ENCODE data around the gene BHMT.

DNA sequence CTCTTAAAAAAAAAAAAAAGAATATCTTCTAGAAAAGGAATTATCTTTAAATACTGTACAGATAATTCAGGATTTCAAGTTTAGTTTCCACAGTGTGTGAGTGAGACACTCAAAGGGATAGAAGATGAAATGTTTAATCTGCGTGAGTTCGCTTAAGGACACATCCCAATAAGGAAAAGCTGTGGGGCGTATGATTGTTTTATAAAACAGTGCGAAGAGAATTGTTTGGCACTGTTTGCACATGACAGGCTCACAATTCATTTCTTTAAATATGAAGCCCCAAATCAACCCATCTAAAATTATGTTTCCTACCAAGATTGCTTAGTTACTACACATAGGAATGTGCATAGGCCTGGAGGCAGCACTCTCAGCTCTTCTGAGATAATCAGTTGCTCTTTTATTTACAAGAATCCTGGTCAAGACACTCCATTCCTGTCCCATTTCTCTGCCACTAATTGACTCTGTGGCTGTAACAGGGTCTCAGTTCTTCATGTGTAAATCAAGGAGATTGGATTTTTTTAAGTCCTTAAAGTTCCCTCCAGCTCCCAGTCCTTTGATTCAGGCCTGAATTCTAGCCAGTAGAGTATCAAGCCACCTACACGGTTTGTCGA lies 60.1 kb downstream of the BHMT start:
- TF ChIP-seq, protein P1, sequence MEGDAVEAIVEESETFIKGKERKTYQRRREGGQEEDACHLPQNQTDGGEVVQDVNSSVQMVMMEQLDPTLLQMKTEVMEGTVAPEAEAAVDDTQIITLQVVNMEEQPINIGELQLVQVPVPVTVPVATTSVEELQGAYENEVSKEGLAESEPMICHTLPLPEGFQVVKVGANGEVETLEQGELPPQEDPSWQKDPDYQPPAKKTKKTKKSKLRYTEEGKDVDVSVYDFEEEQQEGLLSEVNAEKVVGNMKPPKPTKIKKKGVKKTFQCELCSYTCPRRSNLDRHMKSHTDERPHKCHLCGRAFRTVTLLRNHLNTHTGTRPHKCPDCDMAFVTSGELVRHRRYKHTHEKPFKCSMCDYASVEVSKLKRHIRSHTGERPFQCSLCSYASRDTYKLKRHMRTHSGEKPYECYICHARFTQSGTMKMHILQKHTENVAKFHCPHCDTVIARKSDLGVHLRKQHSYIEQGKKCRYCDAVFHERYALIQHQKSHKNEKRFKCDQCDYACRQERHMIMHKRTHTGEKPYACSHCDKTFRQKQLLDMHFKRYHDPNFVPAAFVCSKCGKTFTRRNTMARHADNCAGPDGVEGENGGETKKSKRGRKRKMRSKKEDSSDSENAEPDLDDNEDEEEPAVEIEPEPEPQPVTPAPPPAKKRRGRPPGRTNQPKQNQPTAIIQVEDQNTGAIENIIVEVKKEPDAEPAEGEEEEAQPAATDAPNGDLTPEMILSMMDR (IDR thresholded peaks at IDR 0.05; ENCODE audit: borderline replicate concordance, extremely low read depth, low read length, poor library complexity, severe bottlenecking) = no peak
- TF ChIP-seq EZH2 (IDR thresholded peaks at IDR 0.05; ENCODE audit: borderline replicate concordance, low read depth, low read length, severe bottlenecking) = no peak
